A204.1 (cell line): ENCODE results near the gene TRDN.

Experiments used
- FAIRE-seq: peaks from 2 replicates; lab custom pipeline; 2012; peaks lifted over from hg19 to GRCh38; lab: Jason Lieb, UNC

TRDN gene

GRCh38 chr6:123636782-123637181 is at the start of gene TRDN:
Gene TRDN (minus strand): TSS chr6:123636950. CDS start chr6:123636775, 175 bp downstream.
- no peak for FAIRE-seq

- FAIRE-seq, result no peak
These were observed 45.3 kb upstream of the TRDN start for GRCh38 chr6:123681957-123682462.

- FAIRE-seq, result no peak
These were observed 41.1 kb upstream of the TRDN start for GRCh38 chr6:123677897-123678296.

GRCh38 chr6:123676793-123677192 is 40.0 kb upstream of the TRDN start:
- no peak for FAIRE-seq

GRCh38 chr6:123668965-123669591 is 32.3 kb upstream of the TRDN start:
- no peak for FAIRE-seq

- no peak for FAIRE-seq
These were observed 31.3 kb upstream of the TRDN start for GRCh38 chr6:123668063-123668462.

GRCh38 chr6:123663436-123663835 is 26.7 kb upstream of the TRDN start:
- FAIRE-seq, result no peak

- no peak for FAIRE-seq
These were observed 26.0 kb upstream of the TRDN start for GRCh38 chr6:123662757-123663156.

- FAIRE-seq, result no peak
These were observed 24.5 kb upstream of the TRDN start for GRCh38 chr6:123661105-123661891.

- FAIRE-seq, result no peak
These were observed 23.4 kb upstream of the TRDN start for GRCh38 chr6:123659960-123660748.

- no peak for FAIRE-seq
These were observed 22.1 kb upstream of the TRDN start for GRCh38 chr6:123658848-123659247.

GRCh38 chr6:123655521-123656306 is 19.0 kb upstream of the TRDN start:
- no peak for FAIRE-seq

- no peak for FAIRE-seq
These were observed 12.0 kb upstream of the TRDN start for GRCh38 chr6:123648723-123649122.

- FAIRE-seq, result no peak
These were observed 11.3 kb upstream of the TRDN start for GRCh38 chr6:123648020-123648580.

- FAIRE-seq, result no peak
These were observed 4.7 kb upstream of the TRDN start for GRCh38 chr6:123641497-123641896.

- FAIRE-seq, result no peak
These were observed 3.9 kb upstream of the TRDN start for GRCh38 chr6:123640567-123641187.

GRCh38 chr6:123638865-123639264 is 2.1 kb upstream of the TRDN start:
- no peak for FAIRE-seq

GRCh38 chr6:123636282-123636681 is 468 bp downstream of the TRDN start:
- no peak for FAIRE-seq

GRCh38 chr6:123635567-123635966 is 1.2 kb downstream of the TRDN start:
- FAIRE-seq, result no peak

GRCh38 chr6:123635144-123635543 is 1.6 kb downstream of the TRDN start:
- no peak for FAIRE-seq

- FAIRE-seq, result no peak
These were observed 4.1 kb downstream of the TRDN start for GRCh38 chr6:123632641-123633040.
